Sigmoid colon (tissue), 7 donors: ENCODE measurements around the gene TYMP. TPM values are rescaled to one million over a fixed set of nuclear protein-coding genes. Genes with fewer than 3 reads are reported as not detected.

Experiments used
- DNase-seq: peaks from one replicate; pipeline ENCODE4 v3.0.0-alpha.2; 2019
- H3K27ac ChIP-seq, 4 donors: fragments of 200-600 bp; sonication (generic); one replicate each; pipeline ENCODE4 v1.5.1; 2016 to 2019; ENCODE audit warnings: mild to moderate bottlenecking in 1 of 4
- H3K27me3 ChIP-seq, 3 donors: fragments of 200-600 bp; sonication (generic); one replicate each; pipeline ENCODE4 v1.5.1; 2019; ENCODE audit warnings: mild to moderate bottlenecking in 1 of 3
- H3K36me3 ChIP-seq, 4 donors: fragments of 200-600 bp; sonication (generic); one replicate each; pipeline ENCODE4 v1.5.1; 2016 to 2019
- H3K4me1 ChIP-seq, 4 donors: fragments of 200-600 bp; sonication (generic); one replicate each; pipeline ENCODE4 v1.5.1; 2017 to 2019
- H3K4me3 ChIP-seq, 4 donors: fragments of 200-600 bp; sonication (generic); one replicate each; pipeline ENCODE4 v1.5.1; 2017 to 2019; ENCODE audit warnings: mild to moderate bottlenecking in 2 of 4, moderate library complexity in 1 of 4
- H3K9me3 ChIP-seq, 4 donors: fragments of 200-600 bp in 3 of 4; sonication (generic) in 3 of 4; one replicate each; pipeline versions ENCODE4 v1.5.1 to v1.6.1; 2013 to 2019
- EP300 ChIP-seq, 4 donors: sonication (generic); formaldehyde crosslinking; IDR thresholded peaks; one replicate each; pipeline ENCODE4 v1.6.1; 2017; ENCODE audit warnings: antibody characterized with exemption in 4 of 4
- POLR2A ChIP-seq, 2 donors: fragments of 450-650 bp; IDR thresholded peaks; one replicate each; pipeline ENCODE4 v1.6.1; 2016; ENCODE audit warnings: antibody characterized with exemption in 2 of 2, mild to moderate bottlenecking in 2 of 2, moderate library complexity in 2 of 2
- POLR2AphosphoS5 ChIP-seq, 4 donors: sonication (generic); formaldehyde crosslinking; IDR thresholded peaks; one replicate each; pipeline ENCODE4 v1.6.1; 2017; ENCODE audit warnings: antibody characterized with exemption in 4 of 4
- WGBS, 2 donors: extraction: QIAGEN DNeasy Blood & Tissue Kit; methylation state at CpG; one replicate each; pipeline ENCODE4 v1.1.7; 2013; 5-methylcytosine and 5-hydroxymethylcytosine counted together
- intact Hi-C: fragments of 100-400 bp; cut with DNase I; formaldehyde crosslinking; loops from one replicate; pipeline ENCODE4 v1.15.1; 2023
- polyA plus RNA-seq, 3 donors: library from polyadenylated mRNA; stranded (reverse); fragments of 200-250 nt; gene quantifications; one replicate each; pipeline ENCODE4 v1.2.3, GENCODE V29; 2013
- total RNA-seq, 4 donors: library from RNA; depleted of rRNA; stranded (reverse); fragments of >200 nt; gene quantifications; one replicate each; pipeline ENCODE4 v1.1.0, GENCODE V29; 2016
- TF ChIP-seq, protein P1 (sequence below), 4 experiments: fragments of 450-650 bp in 3 of 4; fragments of 200-600 bp in 1 of 4; IDR thresholded peaks; one replicate each; pipeline ENCODE4 v1.5.1; 2016 to 2019; ENCODE audit warnings: antibody characterized with exemption in 4 of 4, mild to moderate bottlenecking in 3 of 4, moderate library complexity in 2 of 4
- donor health status: healthy with polysubstance abuse.
- donor health status: Bipolar disorder and iron deficiency.
- donor health status: healthy.

TYMP gene
- total and polyA plus RNA-seq, 7 donors: 17.4 to 169 (median 23.0) TPM

DNA sequence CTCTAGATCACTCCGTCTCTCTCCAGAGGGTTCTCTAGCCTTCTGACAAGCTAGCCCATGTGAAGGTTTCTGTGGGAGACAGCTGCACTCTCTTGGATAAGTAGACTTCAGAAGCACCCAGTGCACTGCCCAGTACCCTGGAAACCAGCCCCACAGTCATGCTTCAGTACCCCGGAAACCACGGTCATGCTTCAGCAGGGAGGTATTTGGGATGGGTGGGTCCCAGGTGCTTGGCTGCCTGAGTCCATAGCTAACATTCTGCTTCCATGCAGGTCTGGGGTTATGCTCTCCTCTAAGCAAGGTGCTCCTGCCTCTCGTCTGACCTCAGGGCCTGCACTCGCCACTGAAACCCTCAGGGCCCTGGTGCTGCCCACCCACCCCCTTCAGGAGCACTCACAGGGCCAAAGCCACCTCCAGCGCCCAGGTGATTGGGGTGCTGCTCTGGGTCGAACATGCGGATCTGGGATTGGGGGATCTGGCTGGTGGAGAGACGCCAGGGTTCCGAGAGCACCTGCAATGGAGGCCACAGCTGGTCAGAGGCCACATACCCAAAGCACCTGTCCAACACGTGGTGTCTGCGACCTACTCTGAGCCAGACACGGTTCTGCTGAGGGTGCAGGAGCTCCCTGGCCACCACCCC lies 40.2 kb upstream of the TYMP start:
- DNase-seq: no peak
- 93% methylated on average over 13 of the region's 13 CpGs for WGBS, 2 donors
- Histone ChIP-seq H3K27me3 (no peaks in the 10 kb centered on the region), H3K36me3 (peaks cover 0 to 29% (median 0%) of the 10 kb centered on the region in 4 donors), H3K27ac (no peak overlapping the region), H3K9me3 (no peaks in the 10 kb centered on the region), H3K4me1 (no peaks in the 10 kb centered on the region), H3K4me3 (no peak overlapping the region)
- no peak for TF ChIP-seq POLR2A (IDR thresholded peaks at IDR 0.05)
- no peak for TF ChIP-seq POLR2AphosphoS5 (IDR thresholded peaks at IDR 0.05)
- no peak for TF ChIP-seq EP300 (IDR thresholded peaks at IDR 0.05)
- TF ChIP-seq, protein P1, sequence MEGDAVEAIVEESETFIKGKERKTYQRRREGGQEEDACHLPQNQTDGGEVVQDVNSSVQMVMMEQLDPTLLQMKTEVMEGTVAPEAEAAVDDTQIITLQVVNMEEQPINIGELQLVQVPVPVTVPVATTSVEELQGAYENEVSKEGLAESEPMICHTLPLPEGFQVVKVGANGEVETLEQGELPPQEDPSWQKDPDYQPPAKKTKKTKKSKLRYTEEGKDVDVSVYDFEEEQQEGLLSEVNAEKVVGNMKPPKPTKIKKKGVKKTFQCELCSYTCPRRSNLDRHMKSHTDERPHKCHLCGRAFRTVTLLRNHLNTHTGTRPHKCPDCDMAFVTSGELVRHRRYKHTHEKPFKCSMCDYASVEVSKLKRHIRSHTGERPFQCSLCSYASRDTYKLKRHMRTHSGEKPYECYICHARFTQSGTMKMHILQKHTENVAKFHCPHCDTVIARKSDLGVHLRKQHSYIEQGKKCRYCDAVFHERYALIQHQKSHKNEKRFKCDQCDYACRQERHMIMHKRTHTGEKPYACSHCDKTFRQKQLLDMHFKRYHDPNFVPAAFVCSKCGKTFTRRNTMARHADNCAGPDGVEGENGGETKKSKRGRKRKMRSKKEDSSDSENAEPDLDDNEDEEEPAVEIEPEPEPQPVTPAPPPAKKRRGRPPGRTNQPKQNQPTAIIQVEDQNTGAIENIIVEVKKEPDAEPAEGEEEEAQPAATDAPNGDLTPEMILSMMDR (IDR thresholded peaks at IDR 0.05): no peak
- intact Hi-C loops: no loop called here

DNA sequence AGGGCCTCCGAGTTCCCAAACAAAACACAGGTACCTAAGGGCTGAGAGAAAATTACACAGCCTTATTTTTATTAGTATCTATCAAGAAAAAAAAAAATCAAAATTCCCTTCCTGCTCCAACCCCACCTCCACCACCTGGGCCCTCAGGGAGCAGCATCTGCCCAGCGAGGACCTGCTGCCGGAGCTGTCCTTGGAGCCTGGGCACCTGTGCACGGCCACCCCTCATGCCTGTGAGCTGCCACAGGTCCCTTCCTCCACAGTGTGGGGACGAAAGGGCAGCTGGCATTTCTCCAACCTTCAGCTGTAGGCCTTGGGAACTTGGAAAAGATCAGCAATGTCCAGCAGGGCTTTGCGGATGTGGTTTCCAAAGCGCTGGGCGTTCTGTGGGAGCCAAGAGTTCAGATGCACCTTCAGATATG lies 39.2 kb upstream of the TYMP start:
- no peaks in the 10 kb centered on the region for H3K4me1 ChIP-seq
- DNase-seq: peak; percentile 57
- H3K4me3 ChIP-seq: no peak overlapping the region
- WGBS, 2 donors: 42 to 79% methylated on average over 8 of the region's 8 CpGs
- H3K27ac ChIP-seq: no peak overlapping the region
- intact Hi-C loops: no loop called here
- H3K27me3 ChIP-seq: no peaks in the 10 kb centered on the region
- H3K36me3 ChIP-seq: peaks cover 0 to 29% (median 0%) of the 10 kb centered on the region in 4 donors
- no peaks in the 10 kb centered on the region for H3K9me3 ChIP-seq
- TF ChIP-seq, protein P1 (IDR thresholded peaks at IDR 0.05): no peak
- TF ChIP-seq POLR2AphosphoS5 (IDR thresholded peaks at IDR 0.05) (no peak), EP300 (IDR thresholded peaks at IDR 0.05) (no peak), POLR2A (IDR thresholded peaks at IDR 0.05) (no peak)

GRCh38 chr22:50568626-50569025 lies 38.8 kb upstream of the TYMP start:
- 65 to 90% methylated on average over 7 of the region's 7 CpGs for WGBS, 2 donors
- no peak for DNase-seq
- no peaks in the 10 kb centered on the region for H3K9me3 ChIP-seq
- H3K27me3 ChIP-seq: no peaks in the 10 kb centered on the region
- no peak overlapping the region for H3K4me3 ChIP-seq
- peaks cover 0 to 4% (median 2%) of the 10 kb centered on the region in 4 donors for H3K4me1 ChIP-seq
- no peak overlapping the region for H3K27ac ChIP-seq
- H3K36me3 ChIP-seq: peaks cover 0 to 29% (median 0%) of the 10 kb centered on the region in 4 donors
- TF ChIP-seq, protein P1 (IDR thresholded peaks at IDR 0.05): no peak
- TF ChIP-seq POLR2A (IDR thresholded peaks at IDR 0.05): no peak
- TF ChIP-seq POLR2AphosphoS5 (IDR thresholded peaks at IDR 0.05): no peak
- TF ChIP-seq EP300 (IDR thresholded peaks at IDR 0.05): no peak
- intact Hi-C loops: no loop called here

- Histone ChIP-seq H3K27ac (no peak overlapping the region), H3K4me1 (peaks cover 0 to 11% (median 8%) of the 10 kb centered on the region in 4 donors), H3K27me3 (no peaks in the 10 kb centered on the region), H3K36me3 (peaks cover 0 to 29% (median 0%) of the 10 kb centered on the region in 4 donors), H3K4me3 (no peak overlapping the region), H3K9me3 (no peaks in the 10 kb centered on the region)
- DNase-seq: peak; percentile 46
- TF ChIP-seq POLR2AphosphoS5 (IDR thresholded peaks at IDR 0.05): no peak
- no peak for TF ChIP-seq EP300 (IDR thresholded peaks at IDR 0.05)
- TF ChIP-seq, protein P1 (IDR thresholded peaks at IDR 0.05): no peak
- TF ChIP-seq POLR2A (IDR thresholded peaks at IDR 0.05): no peak
- WGBS, 2 donors: 87 to 92% methylated on average over 7 of the region's 7 CpGs
- intact Hi-C loops: no loop called here
Measured at GRCh38 chr22:50567721-50568252, 38.0 kb upstream of the TYMP start.
